Right lobe of liver (tissue), 6 donors: ENCODE measurements around the gene POC5. TPM values are rescaled to one million over a fixed set of nuclear protein-coding genes. Genes with fewer than 3 reads are reported as not detected.

Experiments
- ATAC-seq, 4 donors: fragments of 200-7000 bp; cut with Tn5 transposase; one replicate each; pipeline ENCODE4 v1.9.1; 2020; ENCODE audit warnings: mild to moderate bottlenecking in 4 of 4, moderate library complexity in 4 of 4
- DNase-seq, 3 donors: peaks; one replicate each; pipeline ENCODE4 v3.0.0-alpha.2; 2020
- H3K27ac ChIP-seq, 3 donors: fragments of 200-600 bp; one replicate each; pipeline ENCODE4 v1.8.0; 2022
- H3K27me3 ChIP-seq, 2 donors: fragments of 200-600 bp; one replicate each; pipeline ENCODE4 v1.8.0; 2022
- H3K36me3 ChIP-seq, 4 donors: fragments of 200-600 bp; sonication (generic) in 1 of 4; one replicate each; pipeline versions ENCODE4 v1.5.1 to v1.8.0; 2017 to 2022; ENCODE audit warnings: control low read depth in 1 of 4
- H3K4me1 ChIP-seq, 4 donors: fragments of 200-600 bp; sonication (generic) in 1 of 4; one replicate each; pipeline versions ENCODE4 v1.5.1 to v1.8.0; 2017 to 2022; ENCODE audit warnings: control low read depth in 1 of 4
- H3K4me3 ChIP-seq, 3 donors: fragments of 200-600 bp; one replicate each; pipeline ENCODE4 v1.8.0; 2022
- H3K9me3 ChIP-seq, 4 donors: fragments of 200-600 bp; sonication (generic) in 1 of 4; one replicate each; pipeline versions ENCODE4 v1.5.1 to v1.8.0; 2017 to 2022; ENCODE audit warnings: control low read depth in 1 of 4
- POLR2A ChIP-seq: fragments of 450-650 bp; IDR thresholded peaks from one replicate; pipeline ENCODE4 v1.6.1; 2017; ENCODE audit warnings: antibody characterized with exemption, mild to moderate bottlenecking
- WGBS: methylation state at CpG from one replicate; pipeline ENCODE4 v1.1.6; 2018; ENCODE audit warnings: low coverage, low lambda C conversion rate; ENCODE audit not compliant: insufficient coverage; ENCODE audit errors: missing lambda C conversion rate; 5-methylcytosine and 5-hydroxymethylcytosine counted together
- intact Hi-C, 2 donors: fragments of 100-400 bp; cut with DNase I; formaldehyde crosslinking; loops; one replicate each; pipeline versions ENCODE4 v1.11.2 to v1.14.1; 2022
- total RNA-seq, 6 experiments: library from RNA; depleted of rRNA in 2 of 6; stranded (reverse); fragments of >200 nt in 2 of 6; fragmentation: NEBNext Ultra II Directional in 3 of 6; extraction: Animal tissue kit (Norgen Biotek cat#: 25700) in 3 of 6; gene quantifications; one replicate each; pipeline versions ENCODE4 v1.1.0 to v1.2.4, GENCODE V29; 2016 to 2023
- TF ChIP-seq, protein P1 (sequence below), 4 donors: fragments of 200-600 bp in 3 of 4; fragments of 450-650 bp in 1 of 4; IDR thresholded peaks; one replicate each; pipeline versions ENCODE4 v1.5.1 to v1.8.0; 2016 to 2022; ENCODE audit warnings: antibody characterized with exemption in 4 of 4, mild to moderate bottlenecking in 2 of 4
- donor health status: DM: no; HTN: yes; CAD: no.
- donor health status: DM: no; HTN: no; CAD: no.
- donor health status: DM: no; HTN: no; CAD: no.
- donor health status: DM: no; HTN: yes; CAD: no.
- donor health status: DM: no; HTN: yes; CAD: no.

Gene POC5
- total RNA-seq, 6 experiments from 2014 or later: 1.8 to 10.0 (median 2.8) TPM

DNA sequence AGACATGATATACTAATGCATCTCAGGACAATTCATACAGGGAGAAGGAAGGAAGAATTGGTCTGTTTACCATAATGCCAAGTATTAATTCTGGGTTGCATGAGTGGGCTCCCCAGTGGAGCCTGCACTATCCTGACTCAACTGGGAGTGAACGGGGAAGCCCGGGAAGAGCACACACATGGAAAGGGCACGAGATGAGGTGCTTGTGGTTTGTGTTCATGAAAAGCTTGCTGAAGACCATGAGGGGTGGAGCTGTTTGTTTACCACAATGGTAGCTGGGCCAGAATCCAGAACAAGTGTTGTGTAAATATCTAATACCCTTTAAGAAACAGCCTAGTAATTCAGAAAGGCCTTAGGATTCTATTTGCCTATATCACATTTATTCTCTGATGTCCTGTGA, 44.6 kb downstream of the POC5 start:
- H3K36me3 ChIP-seq: no peaks in the 10 kb centered on the region
- intact Hi-C loops: no loop called here
- H3K9me3 ChIP-seq: no peaks in the 10 kb centered on the region
- no peak overlapping the region for H3K27ac ChIP-seq
- no peak overlapping the region for H3K4me3 ChIP-seq
- 100% methylated on average over 3 of the region's 3 CpGs for WGBS
- TF ChIP-seq POLR2A: no peak
- TF ChIP-seq, protein P1, sequence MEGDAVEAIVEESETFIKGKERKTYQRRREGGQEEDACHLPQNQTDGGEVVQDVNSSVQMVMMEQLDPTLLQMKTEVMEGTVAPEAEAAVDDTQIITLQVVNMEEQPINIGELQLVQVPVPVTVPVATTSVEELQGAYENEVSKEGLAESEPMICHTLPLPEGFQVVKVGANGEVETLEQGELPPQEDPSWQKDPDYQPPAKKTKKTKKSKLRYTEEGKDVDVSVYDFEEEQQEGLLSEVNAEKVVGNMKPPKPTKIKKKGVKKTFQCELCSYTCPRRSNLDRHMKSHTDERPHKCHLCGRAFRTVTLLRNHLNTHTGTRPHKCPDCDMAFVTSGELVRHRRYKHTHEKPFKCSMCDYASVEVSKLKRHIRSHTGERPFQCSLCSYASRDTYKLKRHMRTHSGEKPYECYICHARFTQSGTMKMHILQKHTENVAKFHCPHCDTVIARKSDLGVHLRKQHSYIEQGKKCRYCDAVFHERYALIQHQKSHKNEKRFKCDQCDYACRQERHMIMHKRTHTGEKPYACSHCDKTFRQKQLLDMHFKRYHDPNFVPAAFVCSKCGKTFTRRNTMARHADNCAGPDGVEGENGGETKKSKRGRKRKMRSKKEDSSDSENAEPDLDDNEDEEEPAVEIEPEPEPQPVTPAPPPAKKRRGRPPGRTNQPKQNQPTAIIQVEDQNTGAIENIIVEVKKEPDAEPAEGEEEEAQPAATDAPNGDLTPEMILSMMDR (IDR thresholded peaks at IDR 0.05): no peak
- H3K27me3 ChIP-seq: no peaks in the 10 kb centered on the region
- ATAC-seq (no peak), DNase-seq (no peak)
- peaks cover 0 to 13% (median 0%) of the 10 kb centered on the region in 4 donors for H3K4me1 ChIP-seq

DNA sequence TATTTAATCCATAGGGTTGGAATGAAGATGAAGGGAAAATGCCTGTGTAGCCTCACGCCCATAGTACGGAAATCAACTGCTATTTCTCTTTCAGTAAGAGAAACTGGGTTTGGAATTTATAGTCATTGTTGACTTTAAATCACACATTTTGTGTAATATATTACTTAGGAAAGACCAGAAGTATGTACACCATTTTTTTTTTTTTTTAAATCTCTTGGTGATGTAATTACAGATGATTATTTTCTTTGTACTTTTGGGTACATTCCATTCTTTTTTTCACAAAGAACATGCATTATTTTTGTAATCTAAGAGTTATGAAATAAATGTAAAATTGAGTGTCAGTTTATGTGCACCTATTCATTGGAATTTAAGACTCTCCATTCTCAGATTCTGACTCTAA, 45.7 kb downstream of the POC5 start:
- no peak for ATAC-seq
- Histone ChIP-seq H3K9me3 (no peaks in the 10 kb centered on the region), H3K27me3 (no peaks in the 10 kb centered on the region), H3K27ac (no peak overlapping the region), H3K36me3 (no peaks in the 10 kb centered on the region), H3K4me3 (no peak overlapping the region), H3K4me1 (peaks cover 0 to 13% (median 0%) of the 10 kb centered on the region in 4 donors)
- TF ChIP-seq, protein P1 (IDR thresholded peaks at IDR 0.05): no peak
- TF ChIP-seq POLR2A: no peak
- no peak for DNase-seq
- 48% methylated on average over 2 of the region's 2 CpGs for WGBS
- intact Hi-C loops: no loop called here

DNA sequence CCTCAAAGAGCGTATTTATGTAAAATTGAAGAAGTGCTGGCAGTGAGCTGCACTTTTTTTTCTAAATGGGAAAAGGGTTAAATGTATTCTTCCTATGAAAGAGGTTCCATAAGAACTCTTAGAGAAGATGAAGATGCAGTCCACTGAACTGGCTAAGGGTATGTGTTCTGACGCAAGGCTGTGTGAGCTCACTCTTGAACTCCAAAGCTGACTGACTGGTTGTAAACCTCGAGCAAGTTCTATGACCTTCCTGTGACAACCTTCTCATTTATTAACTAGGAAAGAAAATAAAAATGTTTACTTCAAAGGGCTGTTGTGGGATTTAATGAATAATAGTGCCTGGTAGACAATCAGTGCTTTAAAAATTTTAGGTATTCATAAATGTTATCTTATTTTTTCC, 46.7 kb downstream of the POC5 start:
- TF ChIP-seq, protein P1 (IDR thresholded peaks at IDR 0.05): no peak
- TF ChIP-seq POLR2A: no peak
- no peaks in the 10 kb centered on the region for H3K9me3 ChIP-seq
- ATAC-seq (peak in 2 of 4 donors; percentile 53 to 54), DNase-seq (no peak)
- 49% methylated on average over 3 of the region's 3 CpGs for WGBS
- peaks cover 0 to 13% (median 0%) of the 10 kb centered on the region in 4 donors for H3K4me1 ChIP-seq
- intact Hi-C loops: no loop called here
- H3K4me3 ChIP-seq: no peak overlapping the region
- no peaks in the 10 kb centered on the region for H3K36me3 ChIP-seq
- no peak overlapping the region for H3K27ac ChIP-seq
- no peaks in the 10 kb centered on the region for H3K27me3 ChIP-seq

DNA sequence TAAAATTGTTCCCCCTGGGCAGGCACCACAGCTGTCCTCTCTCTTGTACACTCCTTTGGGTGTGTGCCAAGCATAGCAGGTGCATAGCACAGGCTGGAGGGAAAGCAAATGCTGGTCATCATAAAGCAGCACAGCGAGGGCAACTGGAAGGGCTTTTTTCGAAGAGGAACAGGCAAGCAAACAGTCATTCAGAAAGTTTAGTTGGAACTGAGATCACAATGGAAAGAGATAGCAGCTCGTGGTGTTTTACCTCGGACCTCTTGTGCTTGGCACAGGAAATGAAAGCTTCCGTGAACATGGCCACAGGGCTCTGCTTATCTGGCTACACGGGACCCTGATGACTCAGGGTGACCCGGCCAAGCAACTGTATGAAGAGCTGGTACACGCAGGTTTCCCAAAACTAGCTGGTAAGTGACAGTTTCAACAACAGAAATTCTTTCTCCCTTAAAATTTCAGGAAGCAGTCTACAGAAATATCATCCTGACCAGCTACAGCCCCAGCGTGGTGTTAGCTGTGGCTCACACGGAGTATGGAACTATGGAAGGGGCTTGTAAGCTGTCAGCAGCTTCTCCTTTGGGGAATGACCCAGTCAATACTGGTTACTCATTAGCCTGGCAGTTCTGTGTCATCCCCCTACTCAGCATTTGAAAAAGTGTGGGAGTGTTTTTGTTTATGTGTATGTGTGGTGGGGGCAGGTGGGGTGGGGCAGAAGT, 48.1 kb downstream of the POC5 start:
- intact Hi-C loops: no loop called here
- H3K4me3 ChIP-seq: peak overlapping the region in 2 of 3 donors; percentile 15 to 41
- DNase-seq (peak in 2 of 3 donors; percentile 57 to 76), ATAC-seq (peak; percentile 87 to 94 (median 91))
- TF ChIP-seq POLR2A: no peak
- TF ChIP-seq, protein P1 (IDR thresholded peaks at IDR 0.05): no peak
- 4% methylated on average over 9 of the region's 10 CpGs for WGBS
- H3K4me1 ChIP-seq: peaks cover 0 to 13% (median 0%) of the 10 kb centered on the region in 4 donors
- no peaks in the 10 kb centered on the region for H3K9me3 ChIP-seq
- no peaks in the 10 kb centered on the region for H3K36me3 ChIP-seq
- peak overlapping the region in 2 of 3 donors; percentile 41 to 76 for H3K27ac ChIP-seq
- H3K27me3 ChIP-seq: no peaks in the 10 kb centered on the region
